BE2C (cell line): Measurements from ENCODE around the gene PDE7B.

Source experiments
- DNase-seq: peaks from one replicate; pipeline ENCODE4 v3.0.0-alpha.2; 2020
- H3K27me3 ChIP-seq: fragments of 250-450 bp; sonication (Bioruptor Pico); 2 replicates; pipeline ENCODE4 v1.5.1; 2020; ENCODE audit warnings: mild to moderate bottlenecking
- H3K36me3 ChIP-seq: fragments of 250-450 bp; sonication (Bioruptor Pico); 2 replicates; pipeline ENCODE4 v1.5.1; 2020; ENCODE audit warnings: mild to moderate bottlenecking
- H3K4me1 ChIP-seq: fragments of 250-450 bp; sonication (Bioruptor Pico); 2 replicates; pipeline ENCODE4 v1.5.1; 2020
- H3K4me3 ChIP-seq: 2 replicates; pipeline ENCODE4 v1.5.1; 2011; ENCODE audit warnings: low read depth, low read length
- H3K9me3 ChIP-seq: fragments of 250-450 bp; sonication (Bioruptor Pico); 2 replicates; pipeline ENCODE4 v1.5.1; 2020
- CTCF ChIP-seq: IDR thresholded peaks from 2 replicates; pipeline ENCODE4 v1.5.1; 2012; ENCODE audit warnings: mild to moderate bottlenecking, low read depth, low read length

The PDE7B gene

GRCh38 chr6:136016228-136017225 is 165.0 kb downstream of the PDE7B start:
- Histone ChIP-seq H3K36me3 (no peaks in the 10 kb centered on the region), H3K27me3 (no peaks in the 10 kb centered on the region), H3K4me3 (no peak overlapping the region), H3K9me3 (no peaks in the 10 kb centered on the region), H3K4me1 (no peaks in the 10 kb centered on the region)
- no peak for TF ChIP-seq CTCF
- no peak for DNase-seq

- Histone ChIP-seq H3K4me1 (no peaks in the 10 kb centered on the region), H3K9me3 (no peaks in the 10 kb centered on the region), H3K27me3 (no peaks in the 10 kb centered on the region), H3K36me3 (no peaks in the 10 kb centered on the region), H3K4me3 (no peak overlapping the region)
- DNase-seq: no peak
- no peak for TF ChIP-seq CTCF
These were observed 169.2 kb downstream of the PDE7B start for GRCh38 chr6:136020691-136021090.

- no peak for TF ChIP-seq CTCF
- no peaks in the 10 kb centered on the region for H3K9me3 ChIP-seq
- H3K4me3 ChIP-seq: no peak overlapping the region
- DNase-seq: no peak
- no peaks in the 10 kb centered on the region for H3K36me3 ChIP-seq
- no peaks in the 10 kb centered on the region for H3K27me3 ChIP-seq
- no peaks in the 10 kb centered on the region for H3K4me1 ChIP-seq
These were observed 170.8 kb downstream of the PDE7B start for GRCh38 chr6:136022224-136022874.

GRCh38 chr6:136024711-136025110 is 173.2 kb downstream of the PDE7B start:
- no peak for TF ChIP-seq CTCF
- H3K36me3 ChIP-seq: no peaks in the 10 kb centered on the region
- H3K27me3 ChIP-seq: no peaks in the 10 kb centered on the region
- H3K9me3 ChIP-seq: no peaks in the 10 kb centered on the region
- H3K4me1 ChIP-seq: no peaks in the 10 kb centered on the region
- H3K4me3 ChIP-seq: no peak overlapping the region
- no peak for DNase-seq

- H3K4me3 ChIP-seq: no peak overlapping the region
- DNase-seq: no peak
- H3K9me3 ChIP-seq: no peaks in the 10 kb centered on the region
- TF ChIP-seq CTCF: no peak
- no peaks in the 10 kb centered on the region for H3K36me3 ChIP-seq
- H3K4me1 ChIP-seq: no peaks in the 10 kb centered on the region
- H3K27me3 ChIP-seq: no peaks in the 10 kb centered on the region
These were observed 174.2 kb downstream of the PDE7B start for GRCh38 chr6:136025736-136026135.

GRCh38 chr6:136030131-136030530 is 178.6 kb downstream of the PDE7B start:
- TF ChIP-seq CTCF: no peak
- H3K27me3 ChIP-seq: no peaks in the 10 kb centered on the region
- no peak for DNase-seq
- no peak overlapping the region for H3K4me3 ChIP-seq
- H3K36me3 ChIP-seq: no peaks in the 10 kb centered on the region
- H3K9me3 ChIP-seq: no peaks in the 10 kb centered on the region
- H3K4me1 ChIP-seq: no peaks in the 10 kb centered on the region
